NCI-H526 (cell line): Measurements from ENCODE around the gene ZC3H7B.

Source experiments
- DNase-seq, 2 experiments: peaks; one replicate each; lab custom pipeline; 2025; lab: John Stamatoyannopoulos, UW

ZC3H7B gene

GRCh38 chr22:41356430-41357028 lies 55.2 kb downstream of the ZC3H7B start:
- no peak for DNase-seq

GRCh38 chr22:41357191-41357590 lies 55.9 kb downstream of the ZC3H7B start:
- no peak for DNase-seq

GRCh38 chr22:41358927-41359326 lies 57.6 kb downstream of the ZC3H7B start:
- no peak for DNase-seq

- DNase-seq: no peak
These were observed 58.1 kb downstream of the ZC3H7B start for GRCh38 chr22:41359376-41359775.

- no peak for DNase-seq
These were observed 58.8 kb downstream of the ZC3H7B start for GRCh38 chr22:41360126-41360525.

DNA sequence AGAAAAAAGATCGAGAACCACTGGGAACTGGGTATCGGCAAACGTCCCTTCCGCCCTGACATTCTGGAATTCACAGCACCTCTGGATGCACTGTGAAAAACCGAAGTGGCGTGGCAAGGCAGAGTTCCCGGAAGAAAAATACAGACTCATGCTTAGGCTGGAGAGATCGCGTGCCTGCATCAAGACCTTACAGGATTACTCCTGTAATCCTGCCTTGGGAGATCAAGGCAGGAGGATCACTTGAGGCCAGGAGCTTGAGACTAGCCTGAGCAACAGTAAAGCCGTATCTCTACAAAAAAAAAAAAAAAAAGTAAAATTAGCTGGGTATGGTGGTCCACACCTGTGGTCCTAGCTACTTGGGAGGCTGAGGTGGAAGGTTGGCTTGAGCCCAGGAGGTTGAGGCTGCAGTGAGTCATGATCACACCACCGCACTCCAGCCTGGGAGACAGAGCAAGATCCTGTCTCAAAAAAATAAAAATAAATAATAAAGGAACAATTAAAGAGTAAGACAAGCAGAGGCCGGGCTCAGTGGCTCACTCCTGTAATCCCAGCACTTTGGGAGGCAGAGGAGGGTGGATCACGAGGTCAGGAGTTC lies 60.5 kb downstream of the ZC3H7B start:
- no peak for DNase-seq

DNA sequence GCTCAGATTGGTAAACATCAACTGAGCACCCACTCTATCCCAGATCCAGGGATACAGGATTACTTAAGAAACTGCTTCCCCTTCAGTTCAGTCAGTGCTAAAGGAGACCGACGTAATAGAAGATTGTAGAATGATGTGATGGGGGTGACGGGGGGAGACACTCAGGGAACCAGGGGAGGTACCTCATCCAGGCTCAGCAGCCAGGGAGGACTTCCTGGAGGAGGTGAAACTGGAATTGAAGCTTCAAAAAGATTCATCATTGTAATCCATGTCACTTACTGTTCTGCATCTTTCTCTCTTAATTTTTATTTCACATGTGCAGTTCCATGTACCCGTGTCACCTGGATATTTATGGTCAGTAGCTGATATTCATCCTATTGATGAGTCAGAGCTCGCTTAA lies 61.3 kb downstream of the ZC3H7B start:
- no peak for DNase-seq

DNA sequence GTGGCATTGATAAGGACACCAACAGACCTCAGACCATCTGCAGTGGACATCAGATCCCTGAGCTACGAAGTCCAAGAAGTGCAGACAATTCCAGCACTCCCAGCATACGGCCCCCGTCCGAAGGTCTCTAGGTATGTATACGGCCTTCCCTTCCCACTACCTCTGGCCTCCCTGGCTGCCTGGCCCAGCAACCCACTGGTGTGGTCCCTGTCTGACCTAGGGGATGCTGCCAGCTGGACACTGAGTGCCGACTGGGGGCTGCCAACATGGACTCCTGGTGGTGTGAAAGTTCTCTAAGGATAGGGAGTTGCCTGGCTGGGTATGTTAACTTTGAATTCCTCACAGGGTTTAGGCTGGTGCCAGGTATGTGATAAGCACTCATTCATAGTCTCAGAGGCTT lies 62.9 kb downstream of the ZC3H7B start:
- DNase-seq: no peak

DNA sequence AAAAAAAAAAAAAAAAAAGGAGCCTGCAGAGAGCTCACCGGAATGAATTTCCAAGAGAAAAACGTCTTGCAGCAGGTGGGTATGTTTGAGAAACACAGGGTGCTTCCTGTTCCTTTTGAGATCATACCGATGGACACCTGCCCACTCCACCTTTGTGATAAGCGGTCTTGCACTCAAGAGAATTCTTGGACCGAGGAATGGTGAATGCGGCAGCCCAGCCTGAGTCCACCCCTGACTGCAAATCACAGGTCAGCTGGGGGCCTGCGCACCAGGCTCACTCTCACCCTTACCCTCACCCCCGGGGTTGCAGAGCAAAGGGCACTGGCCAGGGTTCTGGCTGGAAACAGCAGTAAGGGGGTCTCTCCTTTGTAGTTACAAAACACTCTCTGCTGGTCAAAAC lies 63.6 kb downstream of the ZC3H7B start:
- no peak for DNase-seq

GRCh38 chr22:41365425-41365824 lies 64.1 kb downstream of the ZC3H7B start:
- no peak for DNase-seq

DNA sequence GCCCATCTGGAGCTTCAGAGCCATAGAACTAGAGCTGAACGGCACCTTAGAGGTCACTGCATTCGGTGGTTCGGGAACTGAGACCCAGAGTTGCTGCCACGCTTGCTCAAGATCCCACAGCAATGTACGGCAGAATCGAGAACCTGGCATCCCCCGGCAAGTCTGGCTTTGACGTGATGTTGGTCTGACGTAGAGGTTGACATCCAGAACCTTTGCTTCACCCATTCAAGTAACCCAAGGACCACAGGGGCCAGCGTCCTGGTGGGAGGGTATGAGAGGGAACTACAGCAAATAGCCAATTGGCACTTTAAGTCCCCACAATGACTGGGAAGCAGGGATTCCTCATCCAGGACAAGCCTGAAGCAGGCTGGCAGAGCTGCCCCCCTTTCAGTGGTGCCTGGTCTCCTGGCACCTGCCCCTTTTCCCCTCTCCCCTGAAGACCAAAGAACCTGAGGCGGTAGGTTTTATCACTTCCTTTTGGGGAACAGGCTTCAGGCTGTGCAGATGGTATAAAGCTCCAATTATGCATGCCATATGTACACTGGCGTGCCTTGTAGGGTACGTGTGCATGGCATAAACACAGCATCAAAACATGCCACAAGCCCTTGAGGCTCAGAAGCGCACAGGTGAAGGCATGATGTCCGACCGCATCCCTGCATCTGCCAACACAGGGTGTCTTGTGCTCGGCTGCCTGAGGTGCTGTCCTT lies 65.2 kb downstream of the ZC3H7B start:
- DNase-seq: no peak

- peak; percentile 30 to 75 for DNase-seq
These were observed 65.8 kb downstream of the ZC3H7B start for GRCh38 chr22:41367039-41367679.

DNA sequence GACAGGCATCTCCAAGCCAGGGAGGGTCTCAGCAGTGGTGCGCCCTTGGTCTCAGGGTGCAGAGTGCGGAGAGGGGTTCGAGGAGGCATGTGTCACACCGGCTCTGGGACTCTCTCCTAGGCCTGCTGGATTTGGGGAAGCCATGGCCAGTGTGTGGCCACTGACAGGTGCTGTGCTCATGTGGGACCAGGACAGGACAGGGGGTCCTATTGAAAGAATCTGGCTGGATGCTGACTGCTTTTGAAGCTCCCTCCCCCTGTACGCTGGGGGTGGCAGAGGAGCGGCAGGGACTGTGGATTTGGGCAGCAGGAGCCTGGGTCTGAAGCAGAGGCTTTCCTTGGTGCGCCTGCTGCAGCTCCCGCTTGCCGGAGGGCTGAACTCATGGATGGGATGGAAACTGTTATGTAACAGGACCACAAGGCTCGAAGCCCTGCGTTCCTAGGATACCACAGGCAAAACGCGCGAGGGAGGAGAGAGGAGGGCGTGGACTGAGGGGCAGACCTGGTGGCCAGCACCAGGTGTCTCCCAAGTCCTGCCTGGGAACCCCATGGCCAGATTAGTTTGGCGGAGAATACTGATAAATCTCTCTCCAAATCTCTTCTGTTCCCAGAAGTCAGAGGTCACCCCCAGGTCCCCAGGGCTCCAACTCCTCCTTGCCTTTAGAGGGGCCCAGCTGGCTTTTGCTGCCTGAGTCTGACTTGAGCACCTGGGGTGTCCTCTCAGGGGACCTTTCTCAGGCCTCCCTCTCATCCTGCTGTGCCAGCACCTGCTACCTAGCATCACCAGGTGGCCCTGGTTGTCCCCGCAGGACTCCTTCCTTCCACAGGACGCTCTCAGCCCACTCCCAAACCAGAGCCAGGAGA lies 66.6 kb downstream of the ZC3H7B start:
- peak; percentile 16 to 29 for DNase-seq

- no peak for DNase-seq
These were observed 67.5 kb downstream of the ZC3H7B start for GRCh38 chr22:41368543-41369423.

DNA sequence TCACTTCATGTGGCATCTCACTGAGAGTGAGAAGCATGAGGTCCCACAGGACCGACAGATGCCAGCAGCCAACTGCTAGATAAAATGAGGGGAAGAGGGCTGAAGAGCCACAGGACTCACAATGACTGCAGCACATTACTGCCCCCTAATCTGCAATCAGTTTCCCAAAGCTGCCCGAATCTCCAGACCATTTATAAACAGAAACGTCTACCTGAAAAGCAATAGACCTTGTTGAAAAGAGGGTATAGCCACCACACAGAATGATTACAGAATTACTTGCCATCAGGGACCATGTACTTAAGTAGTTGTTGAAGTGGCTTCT lies 68.1 kb downstream of the ZC3H7B start:
- DNase-seq: no peak

DNA sequence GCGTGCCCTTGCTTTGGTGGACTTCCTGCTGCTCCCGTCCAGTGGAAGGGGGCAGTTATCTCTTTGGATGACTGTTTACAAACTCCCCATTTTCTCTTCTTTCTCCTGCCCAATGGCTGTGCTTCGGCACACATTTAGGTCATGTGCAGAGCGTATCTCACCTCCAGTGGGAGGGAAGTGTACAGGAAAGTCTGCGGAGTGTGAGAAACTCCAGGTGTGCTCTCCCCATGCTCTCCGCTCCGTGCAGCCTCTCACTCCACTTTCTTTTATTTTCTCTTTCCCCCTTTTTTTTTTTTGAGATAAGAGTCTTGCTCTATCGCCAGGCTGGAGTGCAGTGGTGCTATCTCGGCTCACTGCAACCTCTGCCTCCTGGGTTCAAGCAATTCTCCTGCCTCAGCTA lies 68.5 kb downstream of the ZC3H7B start:
- no peak for DNase-seq

GRCh38 chr22:41377846-41378245 lies 76.5 kb downstream of the ZC3H7B start:
- DNase-seq: no peak

- peak in 1 of 2 experiments; percentile 20 for DNase-seq
These were observed 79.6 kb downstream of the ZC3H7B start for GRCh38 chr22:41380993-41381328.

GRCh38 chr22:41381329-41382097 lies 80.2 kb downstream of the ZC3H7B start, which contains the start of gene TEF:
TSS of gene TEF (plus strand) at chr22:41381942. CDS start at chr22:41382045, 103 bp downstream.
- DNase-seq: peak; percentile 96 to 98

DNA sequence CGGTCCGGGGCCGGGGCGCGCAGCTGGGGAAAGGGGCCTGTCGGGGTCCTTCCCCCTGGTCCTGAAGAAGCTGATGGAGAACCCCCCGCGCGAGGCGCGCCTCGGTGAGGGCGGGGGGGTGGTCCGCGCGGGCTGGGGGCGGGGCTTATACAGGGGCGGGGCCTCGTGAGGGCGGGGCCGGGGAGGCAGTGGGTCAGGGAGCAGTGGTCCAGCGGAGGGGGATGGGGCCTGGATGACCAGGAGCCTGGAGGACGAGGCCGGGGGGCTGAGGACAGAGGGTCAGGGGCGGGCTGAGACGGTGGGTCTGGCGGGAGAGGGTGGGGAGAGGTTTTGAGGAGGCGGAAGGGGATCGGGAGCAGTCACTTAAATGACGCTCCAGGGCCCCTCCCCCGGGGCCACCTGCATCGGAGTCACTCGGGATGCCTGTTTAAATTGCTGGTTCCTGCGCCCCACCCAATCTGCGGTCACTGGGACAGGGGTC lies 80.8 kb downstream of the ZC3H7B start:
- DNase-seq: peak; percentile 40 to 75
